Stimulated activated CD8-positive, alpha-beta memory T cell treated with anti-CD3 and anti-CD28 coated beads, Interleukin-15, amount 100 ng/mL, for 1 hour (primary cell): Measurements from ENCODE around the gene NAV1.
"Not testable (repeated sequence)": the region's sequence is repeated elsewhere in the genome, so short reads cannot be mapped to it uniquely, and the experiment has no call there.

ENCODE experiments used
- DNase-seq: peaks from one replicate; pipeline ENCODE4 v3.0.0-alpha.2; 2020; ENCODE audit warnings: low read depth

Gene NAV1

DNA sequence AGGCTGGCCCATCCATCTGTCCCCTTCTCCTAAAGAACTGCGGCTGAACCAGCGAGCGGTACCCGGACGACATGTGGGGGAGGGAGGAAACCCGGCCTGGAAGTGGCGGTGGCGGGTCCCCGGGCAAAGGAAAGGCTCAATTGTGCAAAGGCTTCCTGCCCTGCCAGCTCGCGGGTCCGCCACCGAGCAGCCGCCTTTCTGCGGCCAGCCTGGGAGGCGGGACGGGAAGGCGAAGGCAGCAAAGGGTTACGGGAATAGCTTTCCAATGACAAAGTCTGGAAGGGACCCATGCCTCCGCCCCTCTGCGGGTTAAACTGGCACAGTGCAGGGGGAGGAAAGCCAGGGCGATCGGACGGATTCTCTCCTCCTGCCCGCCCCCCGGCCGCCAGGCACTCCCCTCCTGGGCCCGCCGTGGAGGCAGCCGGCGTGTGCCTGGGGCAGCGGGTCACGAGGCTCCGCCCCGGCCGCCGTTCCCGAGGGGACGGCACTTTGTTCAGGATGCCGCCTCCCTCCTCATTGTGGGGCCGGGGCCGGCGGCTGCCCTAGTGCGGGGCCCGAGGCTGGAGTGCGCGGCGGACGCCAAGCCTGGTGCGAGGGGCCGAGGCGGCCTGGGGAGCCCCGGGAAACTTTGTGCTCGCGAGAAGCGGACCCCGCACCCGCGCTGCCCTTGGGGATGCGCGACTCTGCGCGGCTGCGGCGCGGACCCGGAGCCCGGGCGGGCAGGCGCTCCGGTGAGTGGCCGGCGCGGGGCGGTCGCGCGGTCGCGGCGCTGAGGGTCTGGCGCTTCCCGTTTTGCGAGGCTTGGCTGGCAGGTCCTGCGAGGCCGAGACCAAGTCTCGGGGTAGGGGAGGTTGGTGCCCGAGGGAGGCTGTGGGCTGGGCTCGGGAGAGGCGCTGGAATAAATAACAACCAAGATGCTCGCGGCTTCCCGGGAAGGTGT lies at the start of gene NAV1:
Gene NAV1, plus strand, starts transcription at position 516 of the 940 bp plus-strand sequence. CDS start 83,758 bp downstream, outside the sequence.
- DNase-seq, result no peak

DNA sequence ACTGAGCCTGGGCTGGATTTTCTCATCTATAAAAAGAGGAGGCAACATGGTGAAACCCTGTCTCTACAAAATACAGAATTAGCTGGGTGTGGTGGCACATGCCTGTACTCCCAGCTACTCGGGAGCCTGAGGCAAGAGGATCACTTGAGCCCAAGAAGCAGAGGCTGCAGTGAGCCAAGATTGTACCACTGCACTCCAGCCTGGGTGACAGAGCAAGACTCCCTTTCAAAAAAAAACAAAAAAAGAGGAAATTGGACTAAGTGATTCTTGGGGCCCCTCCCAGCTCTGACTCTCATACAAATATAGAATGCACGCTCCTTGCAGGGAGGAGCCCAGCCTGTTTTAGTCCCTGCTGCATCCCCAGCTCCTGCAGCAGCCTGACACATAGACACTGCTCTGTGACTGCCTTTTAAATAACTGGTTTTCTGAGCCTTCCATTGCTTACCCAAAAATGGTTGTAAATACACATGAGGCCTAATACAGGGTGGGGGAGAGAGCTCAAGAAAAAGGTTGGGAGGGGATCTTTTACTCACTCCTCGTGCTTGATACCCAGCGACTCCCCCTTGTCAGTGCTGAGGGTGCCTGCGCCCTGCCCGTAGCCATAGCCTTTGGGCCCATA lies 49.2 kb upstream of the NAV1 start:
- DNase-seq, result no peak

GRCh38 chr1:201490708-201491131 lies 48.2 kb upstream of the NAV1 start:
- DNase-seq, result no peak

DNA sequence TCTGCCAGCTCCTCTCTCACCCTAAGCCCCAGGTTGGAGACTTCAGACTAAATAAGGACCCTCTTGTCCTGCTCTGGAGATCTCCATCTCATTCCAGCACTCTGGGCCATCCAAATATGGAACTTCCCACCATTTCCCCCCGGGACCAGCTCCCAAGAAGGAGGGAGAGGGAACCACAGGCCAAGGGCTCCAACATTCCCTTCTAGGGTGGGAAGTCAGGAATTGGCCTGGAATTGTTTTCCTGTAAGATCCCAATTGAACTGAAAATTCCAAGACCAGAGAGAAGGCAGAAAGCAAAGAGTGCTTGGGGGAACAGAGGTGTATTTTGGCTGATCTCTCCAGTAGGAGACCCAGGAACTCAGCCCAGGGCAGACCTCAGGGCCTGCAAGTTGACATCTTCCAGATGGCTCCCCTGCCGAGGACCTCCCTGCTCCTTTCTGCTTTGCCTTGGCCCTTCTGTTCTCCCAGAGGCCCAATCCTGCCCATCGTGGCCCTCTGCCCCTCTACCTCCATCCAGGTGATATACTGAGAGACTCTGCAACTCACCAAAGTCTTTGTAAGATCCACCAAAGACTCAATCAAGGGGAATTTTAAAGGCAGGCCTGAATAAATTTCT lies 46.9 kb upstream of the NAV1 start:
- DNase-seq, result no peak

DNA sequence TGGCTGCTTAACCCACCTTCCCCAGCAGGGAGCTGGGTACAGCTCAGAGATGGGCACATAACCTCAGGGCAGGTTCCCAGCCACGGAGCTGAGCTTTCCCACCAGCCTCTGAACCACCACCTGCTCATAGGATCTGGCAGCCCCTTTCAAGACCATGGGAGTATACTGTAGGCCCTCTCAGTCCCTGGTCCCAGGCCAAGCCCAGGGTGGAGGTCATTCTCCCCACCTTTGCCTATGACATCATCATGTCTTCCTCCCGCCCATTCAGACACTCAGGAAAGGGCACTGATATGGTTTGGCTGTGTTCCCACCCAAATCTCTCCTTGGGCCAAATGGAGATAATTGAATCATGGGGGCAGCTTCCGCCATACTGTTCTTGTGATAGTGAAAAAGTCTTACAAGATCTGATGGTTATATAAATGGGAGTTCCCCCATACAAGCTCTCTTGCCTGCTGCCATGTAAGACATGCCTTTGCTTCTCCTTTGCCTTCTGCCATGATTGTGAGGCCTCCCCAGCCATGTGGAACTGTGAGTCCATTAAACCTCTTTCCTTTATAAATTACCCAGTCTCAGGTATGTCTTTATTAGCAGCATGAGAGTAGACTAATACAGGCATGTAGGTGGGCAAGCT lies 45.8 kb upstream of the NAV1 start:
- DNase-seq, result not testable (repeated sequence)

GRCh38 chr1:201493757-201494617 lies 44.9 kb upstream of the NAV1 start:
- DNase-seq, result no peak

GRCh38 chr1:201495551-201496295 lies 43.2 kb upstream of the NAV1 start:
- no peak for DNase-seq

GRCh38 chr1:201496296-201496690 lies 42.6 kb upstream of the NAV1 start:
- DNase-seq, result no peak

DNA sequence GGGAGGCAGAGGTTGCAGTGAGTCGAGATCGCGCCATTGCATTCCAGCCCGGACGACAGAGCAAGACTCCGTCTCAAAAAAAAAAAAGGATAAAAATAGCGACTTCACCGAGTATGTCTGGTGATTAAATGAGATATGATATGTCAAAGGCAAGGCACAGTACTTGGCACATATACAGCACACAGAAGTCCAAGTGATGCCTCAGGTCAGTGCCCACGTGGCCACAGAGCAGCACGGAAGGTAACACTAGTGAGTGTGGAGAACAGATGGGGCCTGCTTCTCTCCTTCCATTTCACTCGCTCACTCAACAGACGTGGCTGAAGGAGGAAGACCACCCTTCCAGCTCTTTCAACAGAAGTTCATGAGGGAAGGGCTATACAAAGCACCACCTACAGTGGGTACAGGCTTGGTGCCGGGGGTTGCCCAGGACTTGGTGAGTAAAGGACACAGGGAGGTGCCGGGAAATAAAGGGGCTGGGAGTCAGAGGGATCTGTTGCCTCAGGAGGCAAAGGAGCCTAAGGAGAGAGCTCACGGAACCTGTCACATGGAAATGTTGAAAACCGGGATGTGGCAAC lies 40.9 kb upstream of the NAV1 start:
- no peak for DNase-seq

DNA sequence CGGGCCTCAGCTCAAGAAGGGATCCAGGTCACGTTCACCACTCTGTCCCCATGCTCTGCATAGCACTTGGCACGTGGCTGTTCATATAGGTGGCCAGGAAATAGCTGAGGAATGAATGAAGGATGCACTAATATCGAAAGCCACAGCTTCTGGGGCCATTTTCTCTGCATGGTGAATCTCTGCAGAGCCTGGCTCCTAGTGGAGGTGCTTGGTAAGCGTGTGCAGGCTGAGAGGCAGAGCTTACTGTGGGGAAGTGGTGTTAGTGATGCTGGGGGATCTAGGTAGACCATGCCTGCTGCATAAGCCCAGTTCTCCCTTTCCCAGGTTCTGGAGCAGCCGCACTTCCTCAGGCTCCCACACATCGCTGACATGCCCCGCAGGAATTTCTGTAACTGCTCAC lies 40.3 kb upstream of the NAV1 start:
- DNase-seq, result no peak

DNA sequence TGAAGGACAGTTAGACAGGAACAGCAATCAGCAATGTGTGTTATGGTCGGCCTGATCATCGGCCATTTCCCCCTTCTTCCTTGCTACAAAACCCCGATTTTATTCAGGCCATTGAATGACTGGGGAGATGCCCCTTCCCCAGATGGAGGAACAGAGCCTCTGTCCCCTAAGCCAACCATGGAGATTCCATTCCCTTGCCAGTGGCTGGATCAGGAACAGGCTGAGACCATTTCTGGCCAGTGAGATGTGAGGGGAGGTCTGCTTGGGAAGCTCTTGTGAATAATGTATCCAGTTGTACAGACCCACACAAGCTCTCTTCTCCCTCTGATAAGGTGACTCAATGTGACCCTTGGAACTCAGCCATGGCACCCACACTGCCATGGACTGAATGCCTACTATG lies 39.7 kb upstream of the NAV1 start:
- no peak for DNase-seq

DNA sequence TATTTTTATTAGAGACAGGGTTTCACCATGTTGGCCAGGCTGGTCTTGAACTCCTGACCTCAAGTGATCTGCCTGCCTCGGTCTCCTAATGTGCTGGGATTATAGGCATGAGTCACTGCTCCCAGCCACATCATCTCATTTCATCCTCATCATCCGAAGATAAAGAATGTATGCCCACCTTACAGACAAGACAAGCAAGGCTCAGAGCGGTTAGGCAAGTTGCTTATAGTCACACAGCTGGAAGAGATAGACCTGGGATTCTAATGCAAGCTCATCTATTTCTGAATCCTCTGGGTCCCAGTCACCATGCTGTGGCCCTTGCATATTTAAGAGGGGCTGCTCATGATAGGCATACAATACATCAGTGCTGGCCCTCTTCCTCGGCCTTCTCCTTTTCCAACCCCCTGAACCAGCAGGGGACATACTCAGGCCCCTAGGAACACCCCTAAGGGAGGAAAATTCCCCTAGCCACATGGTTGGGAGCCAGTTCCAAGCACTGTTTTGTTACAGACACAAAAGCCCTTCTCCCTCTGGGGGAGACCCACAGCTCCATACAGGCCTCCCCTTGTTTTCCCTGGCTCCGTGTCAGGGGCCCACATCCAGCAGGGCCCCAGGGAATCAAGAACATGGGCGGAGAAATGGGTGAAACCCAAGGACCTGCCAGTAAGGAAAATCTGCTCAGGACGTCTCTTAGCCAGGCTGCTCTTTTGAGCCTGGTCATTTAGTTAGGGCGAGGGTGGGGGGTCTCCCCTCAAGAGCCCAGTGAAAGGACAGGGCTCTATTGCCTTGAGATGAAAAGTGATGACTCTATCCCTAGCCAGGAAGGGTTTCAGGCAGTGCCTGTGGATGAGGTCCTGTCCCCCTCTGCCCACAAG lies 38.9 kb upstream of the NAV1 start:
- DNase-seq, result no peak

- no peak for DNase-seq
Observed at GRCh38 chr1:201500670-201501120, 38.2 kb upstream of the NAV1 start.

DNA sequence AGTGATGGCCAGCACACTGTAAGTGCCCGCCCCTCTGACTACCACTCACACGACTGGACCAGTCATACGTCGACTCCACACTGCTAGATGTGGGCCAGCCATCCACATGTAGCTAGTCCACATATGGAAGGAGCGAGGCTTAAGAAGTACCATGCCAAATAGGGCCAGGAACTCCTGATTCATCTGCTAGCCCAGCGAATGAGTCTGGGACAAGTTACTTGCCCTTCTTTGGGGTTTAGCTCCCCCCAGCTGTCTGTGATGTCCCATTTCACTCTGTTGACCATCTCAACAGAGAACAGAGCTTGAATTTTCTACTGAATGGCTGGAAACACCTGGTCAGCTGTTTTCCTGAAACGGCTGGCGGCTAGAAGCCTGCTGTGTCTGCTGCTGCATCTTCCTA lies 37.8 kb upstream of the NAV1 start:
- DNase-seq, result no peak

- no peak for DNase-seq
Observed at GRCh38 chr1:201501812-201502510, 37.0 kb upstream of the NAV1 start.

- DNase-seq, result no peak
Observed at GRCh38 chr1:201502511-201502857, 36.4 kb upstream of the NAV1 start.

DNA sequence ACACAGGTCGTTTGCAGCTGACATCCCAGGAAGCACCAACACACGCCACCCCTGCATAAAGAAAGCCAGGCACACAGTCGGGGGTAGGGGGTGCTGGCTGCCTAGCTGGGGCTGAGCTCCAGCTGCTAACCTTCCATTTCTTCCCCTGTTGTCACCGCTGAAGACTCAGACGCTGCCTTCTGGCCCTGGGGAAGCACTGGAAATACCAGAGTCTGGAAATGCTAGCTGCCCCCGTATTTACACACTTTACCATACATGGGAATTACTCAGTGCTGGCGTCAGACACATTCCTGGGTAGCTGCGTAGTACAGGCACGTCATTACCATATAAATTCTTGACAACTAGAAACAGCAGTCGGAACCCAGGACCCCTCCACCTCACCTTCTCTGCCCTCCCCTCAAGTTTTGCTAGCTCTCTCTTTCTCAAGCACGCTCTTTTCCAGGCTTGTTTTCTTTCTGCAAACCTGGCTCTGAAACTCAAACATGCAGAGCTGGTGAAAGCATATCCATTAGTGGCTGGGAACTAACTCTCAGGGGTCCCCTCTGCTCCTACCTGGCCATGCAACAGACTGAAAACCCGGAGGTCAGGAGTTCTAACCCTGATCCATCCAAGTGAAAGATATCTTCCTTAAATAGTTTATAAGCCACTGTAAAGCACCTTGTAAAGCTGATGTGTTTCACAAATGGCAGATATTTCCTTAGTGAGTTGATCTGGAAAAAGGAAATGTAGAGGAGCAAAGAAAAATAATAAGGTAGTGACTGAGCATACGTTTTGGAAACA lies 35.3 kb upstream of the NAV1 start:
- no peak for DNase-seq

DNA sequence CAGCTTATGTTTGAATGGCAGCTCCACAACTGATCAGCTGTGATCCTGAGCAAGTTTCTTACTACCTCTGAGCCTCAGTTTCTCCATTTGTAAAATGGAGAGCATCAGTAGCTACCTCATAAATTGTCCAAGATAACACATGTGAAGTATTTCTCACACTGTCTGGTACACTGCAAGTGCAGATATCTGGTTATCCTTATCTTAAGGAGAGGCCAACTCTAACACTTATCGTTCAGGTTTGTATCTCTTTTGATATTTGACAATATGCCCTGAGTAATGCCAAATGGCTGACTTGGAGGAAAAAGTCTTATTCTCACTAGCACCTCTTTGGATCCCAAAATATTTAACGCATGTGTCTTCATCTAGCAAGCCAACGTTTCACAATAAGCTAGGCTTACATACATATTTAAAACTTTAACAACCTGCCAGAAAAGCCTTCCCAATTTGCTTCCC lies 34.7 kb upstream of the NAV1 start:
- no peak for DNase-seq
